ENCODE results near the gene REEP2. TPM values are rescaled to one million over a fixed set of nuclear protein-coding genes. Genes with fewer than 3 reads are reported as not detected.

REEP2 gene
- total and polyA plus RNA-seq, 8 donors: 0.41 to 22.6 (median 2.3) TPM

DNA sequence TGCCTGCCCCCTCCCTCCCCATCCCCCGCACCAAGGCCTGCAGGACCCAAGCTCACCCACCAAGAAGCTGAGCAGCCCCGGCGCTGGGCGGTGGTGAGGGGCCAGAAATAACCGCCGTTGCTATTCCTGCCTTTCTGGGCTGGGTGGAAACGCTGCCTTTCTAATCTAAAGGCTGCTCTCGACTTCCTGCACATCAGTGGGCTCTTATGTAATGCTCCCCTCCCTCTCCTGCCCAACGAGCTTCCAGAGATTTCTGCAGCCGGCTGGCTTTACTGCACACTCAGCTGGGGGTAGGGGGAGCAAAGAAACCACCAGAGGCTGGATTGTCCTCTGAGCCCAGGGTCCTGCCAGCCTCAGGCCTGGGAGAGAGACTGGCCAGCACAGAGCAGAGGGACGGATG lies 19.5 kb downstream of the REEP2 start:
- 46 to 50% methylated on average over 11 of the region's 11 CpGs for WGBS, 2 donors
- no peak for FAIRE-seq
- intact Hi-C loops (cut with DNase I): loop anchor here in 2 of 3 donors (10.0 kb wide), 2 partner anchors 46 to 96 kb away; no protein-coding TSS in a partner anchor
- Histone ChIP-seq H3K36me3 (no peaks in the 10 kb centered on the region), H3K9me3 (no peaks in the 10 kb centered on the region), H3K27me3 (no peaks in the 10 kb centered on the region), H3K27ac (no peak overlapping the region), H3K4me3 (no peak overlapping the region), H3K4me1 (peaks cover 0 to 2% (median 0%) of the 10 kb centered on the region in 3 donors)
- TF ChIP-seq, protein P1, sequence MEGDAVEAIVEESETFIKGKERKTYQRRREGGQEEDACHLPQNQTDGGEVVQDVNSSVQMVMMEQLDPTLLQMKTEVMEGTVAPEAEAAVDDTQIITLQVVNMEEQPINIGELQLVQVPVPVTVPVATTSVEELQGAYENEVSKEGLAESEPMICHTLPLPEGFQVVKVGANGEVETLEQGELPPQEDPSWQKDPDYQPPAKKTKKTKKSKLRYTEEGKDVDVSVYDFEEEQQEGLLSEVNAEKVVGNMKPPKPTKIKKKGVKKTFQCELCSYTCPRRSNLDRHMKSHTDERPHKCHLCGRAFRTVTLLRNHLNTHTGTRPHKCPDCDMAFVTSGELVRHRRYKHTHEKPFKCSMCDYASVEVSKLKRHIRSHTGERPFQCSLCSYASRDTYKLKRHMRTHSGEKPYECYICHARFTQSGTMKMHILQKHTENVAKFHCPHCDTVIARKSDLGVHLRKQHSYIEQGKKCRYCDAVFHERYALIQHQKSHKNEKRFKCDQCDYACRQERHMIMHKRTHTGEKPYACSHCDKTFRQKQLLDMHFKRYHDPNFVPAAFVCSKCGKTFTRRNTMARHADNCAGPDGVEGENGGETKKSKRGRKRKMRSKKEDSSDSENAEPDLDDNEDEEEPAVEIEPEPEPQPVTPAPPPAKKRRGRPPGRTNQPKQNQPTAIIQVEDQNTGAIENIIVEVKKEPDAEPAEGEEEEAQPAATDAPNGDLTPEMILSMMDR (IDR thresholded peaks at IDR 0.05): no peak
- ATAC-seq: no peak
- DNase-seq: no peak

DNA sequence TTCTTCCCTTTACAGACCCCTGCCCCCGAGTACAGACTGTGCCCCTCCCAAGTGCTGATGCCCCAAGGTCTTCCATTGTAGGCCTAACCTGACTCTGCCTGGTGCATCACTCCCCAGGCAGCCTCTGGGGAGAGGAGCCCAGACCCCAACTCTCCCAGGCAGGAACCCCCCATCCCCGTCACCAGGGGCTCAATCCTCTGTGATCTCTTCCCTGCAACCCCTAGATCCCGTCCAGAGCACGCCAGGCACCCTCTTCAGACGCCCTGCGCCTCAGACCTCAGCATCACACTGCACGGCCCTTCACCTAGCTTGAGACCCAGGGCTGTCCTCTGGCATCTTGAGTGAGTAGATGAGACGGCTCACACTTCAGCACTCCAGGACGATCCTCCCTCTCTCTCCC lies 20.0 kb downstream of the REEP2 start:
- H3K27ac ChIP-seq: no peak overlapping the region
- ATAC-seq: no peak
- FAIRE-seq: no peak

GRCh38 chr5:138459311-138459933 lies 20.6 kb downstream of the REEP2 start:
- H3K27ac ChIP-seq: no peak overlapping the region
- no peak overlapping the region for H3K4me3 ChIP-seq
- no peak for DNase-seq
- 79 to 83% methylated on average over 11 of the region's 11 CpGs for WGBS, 2 donors
- ATAC-seq: no peak
- peaks cover 0 to 4% (median 0%) of the 10 kb centered on the region in 3 donors for H3K4me1 ChIP-seq
- H3K36me3 ChIP-seq: no peaks in the 10 kb centered on the region
- H3K27me3 ChIP-seq: no peaks in the 10 kb centered on the region
- FAIRE-seq: no peak
- H3K9me3 ChIP-seq: no peaks in the 10 kb centered on the region
- TF ChIP-seq, protein P1 (IDR thresholded peaks at IDR 0.05): no peak
- intact Hi-C loops (cut with DNase I): loop anchor here in 2 of 3 donors (10.0 kb wide), 2 partner anchors 45 to 95 kb away; no protein-coding TSS in a partner anchor

More for the DNA sequence above, 20.0 kb downstream of the REEP2 start:
- WGBS, 2 donors: 70 to 73% methylated on average over 9 of the region's 9 CpGs
- intact Hi-C loops (cut with DNase I): loop anchor here in 2 of 3 donors (10.0 kb wide), 2 partner anchors 46 to 96 kb away; no protein-coding TSS in a partner anchor
- Histone ChIP-seq H3K9me3 (no peaks in the 10 kb centered on the region), H3K4me3 (no peak overlapping the region), H3K27me3 (no peaks in the 10 kb centered on the region), H3K4me1 (peaks cover 0 to 4% (median 0%) of the 10 kb centered on the region in 3 donors), H3K36me3 (no peaks in the 10 kb centered on the region)
- TF ChIP-seq, protein P1 (IDR thresholded peaks at IDR 0.05): no peak
- no peak for DNase-seq

- ATAC-seq (no peak), DNase-seq (no peak), FAIRE-seq (no peak)
- TF ChIP-seq, protein P1 (IDR thresholded peaks at IDR 0.05): no peak
- Histone ChIP-seq H3K4me3 (no peak overlapping the region), H3K27ac (no peak overlapping the region), H3K27me3 (no peaks in the 10 kb centered on the region), H3K36me3 (no peaks in the 10 kb centered on the region), H3K9me3 (no peaks in the 10 kb centered on the region), H3K4me1 (peaks cover 0 to 4% (median 0%) of the 10 kb centered on the region in 3 donors)
- 65 to 69% methylated on average over 4 of the region's 4 CpGs for WGBS, 2 donors
- intact Hi-C loops (cut with DNase I): no loop called here
Observed at GRCh38 chr5:138460032-138460693, 21.3 kb downstream of the REEP2 start.
